ENCODE measurements around the gene PIK3R1.

The PIK3R1 gene

GRCh38 chr5:68331192-68332079 lies 115.9 kb downstream of the PIK3R1 start:
- no peak for DNase-seq (ENCODE audit: low read depth)

- DNase-seq (ENCODE audit: low read depth): no peak
Measured at GRCh38 chr5:68332080-68332451, 116.5 kb downstream of the PIK3R1 start.

- no peak for DNase-seq (ENCODE audit: low read depth)
Measured at GRCh38 chr5:68332556-68332955, 117.0 kb downstream of the PIK3R1 start.

GRCh38 chr5:68333649-68334552 lies 118.3 kb downstream of the PIK3R1 start:
- DNase-seq (ENCODE audit: low read depth): peak; percentile 67

- DNase-seq (ENCODE audit: low read depth): no peak
Measured at GRCh38 chr5:68334553-68334886, 119.0 kb downstream of the PIK3R1 start.

GRCh38 chr5:68335075-68335474 lies 119.5 kb downstream of the PIK3R1 start:
- no peak for DNase-seq (ENCODE audit: low read depth)

- no peak for DNase-seq (ENCODE audit: low read depth)
Measured at GRCh38 chr5:68336200-68336599, 120.6 kb downstream of the PIK3R1 start.

GRCh38 chr5:68337235-68337634 lies 121.7 kb downstream of the PIK3R1 start:
- no peak for DNase-seq (ENCODE audit: low read depth)

GRCh38 chr5:68339921-68340321 lies 124.4 kb downstream of the PIK3R1 start:
- no peak for DNase-seq (ENCODE audit: low read depth)

GRCh38 chr5:68341006-68341405 lies 125.5 kb downstream of the PIK3R1 start:
- DNase-seq (ENCODE audit: low read depth): no peak

GRCh38 chr5:68342693-68343092 lies 127.1 kb downstream of the PIK3R1 start:
- no peak for DNase-seq (ENCODE audit: low read depth)

- DNase-seq (ENCODE audit: low read depth): peak; percentile 80
Measured at GRCh38 chr5:68343421-68343826, 127.9 kb downstream of the PIK3R1 start.

GRCh38 chr5:68344447-68345111 lies 129.0 kb downstream of the PIK3R1 start:
- DNase-seq (ENCODE audit: low read depth): peak; percentile 47

- no peak for DNase-seq (ENCODE audit: low read depth)
Measured at GRCh38 chr5:68345171-68345570, 129.6 kb downstream of the PIK3R1 start.

GRCh38 chr5:68345582-68345981 lies 130.0 kb downstream of the PIK3R1 start:
- no peak for DNase-seq (ENCODE audit: low read depth)

GRCh38 chr5:68347536-68347935 lies 132.0 kb downstream of the PIK3R1 start:
- DNase-seq (ENCODE audit: low read depth): no peak

GRCh38 chr5:68348447-68349222 lies 133.1 kb downstream of the PIK3R1 start:
- no peak for DNase-seq (ENCODE audit: low read depth)

- DNase-seq (ENCODE audit: low read depth): no peak
Measured at GRCh38 chr5:68350176-68350575, 134.6 kb downstream of the PIK3R1 start.
